GM21360 (cell line): ENCODE measurements around the gene DDX28.

Source experiments
- ATAC-seq: cut with Tn5 transposase; IDR thresholded peaks from one replicate; pipeline ENCODE4 v1.9.1; 2021; ENCODE audit warnings: mild to moderate bottlenecking, moderate library complexity; ENCODE audit not compliant: unreplicated experiment

The DDX28 gene

DNA sequence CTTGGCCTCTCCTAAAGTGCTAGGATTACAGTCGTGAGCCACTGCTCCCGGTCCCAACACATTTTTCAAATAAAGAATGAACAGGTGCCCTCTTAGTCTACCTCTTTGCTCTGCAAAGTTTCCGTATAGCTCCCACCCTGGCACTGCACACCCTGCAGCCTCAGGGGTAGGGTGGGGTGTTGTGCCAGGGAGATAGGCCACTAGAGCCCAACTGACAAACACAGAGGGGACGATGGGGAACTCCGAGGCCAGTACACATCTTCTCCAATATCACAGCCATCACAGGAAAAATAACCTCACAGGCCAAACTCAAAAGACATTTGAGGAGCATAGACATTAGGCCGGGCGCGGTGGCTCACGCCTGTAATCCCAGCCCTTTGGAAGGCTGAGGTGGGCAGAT lies 51.9 kb downstream of the DDX28 start:
- ATAC-seq = no peak
